MCF 10A (cell line): ENCODE measurements around the gene NTRK2. TPM values are rescaled to one million over a fixed set of nuclear protein-coding genes. Genes with fewer than 3 reads are reported as not detected.

Experiments used
- BruUV-seq: library from RNA; stranded (reverse); fragments of 400-500 nt; replicated peaks from 2 replicates; lab custom pipeline; 2021; lab: Mats Ljungman, UMichigan
- CTCF ChIA-PET: fragments of 300-600 bp; sonication (Branson Sonifier 250); formaldehyde crosslinking; extraction: SDS; loops from one replicate; lab custom pipeline; 2021; ENCODE audit warnings: antibody characterized with exemption, inconsistent platforms; lab: Yijun Ruan, JAX
- POLR2A ChIA-PET: fragments of 300-600, 350-650 bp; sonication (Branson Sonifier 250); formaldehyde crosslinking; extraction: SDS; loops from one replicate; lab custom pipeline; 2020; ENCODE audit warnings: antibody characterized with exemption, inconsistent platforms; lab: Yijun Ruan, JAX
- DNase-seq: peaks from one replicate; pipeline ENCODE4 v3.0.0-alpha.2; 2018; ENCODE audit not compliant: unreplicated experiment
- H3K27ac Mint-ChIP-seq: one replicate; pipeline ENCODE4 v1.8.0; 2022; ENCODE audit warnings: mild to moderate bottlenecking, low read depth, mixed read lengths; ENCODE audit not compliant: unreplicated experiment
- H3K27me3 Mint-ChIP-seq: one replicate; pipeline ENCODE4 v1.8.0; 2022; ENCODE audit warnings: mixed read lengths; ENCODE audit not compliant: insufficient read depth, unreplicated experiment
- H3K36me3 Mint-ChIP-seq: one replicate; pipeline ENCODE4 v1.8.0; 2022; ENCODE audit warnings: mild to moderate bottlenecking, moderate library complexity, mixed read lengths; ENCODE audit not compliant: insufficient read depth, unreplicated experiment
- H3K4me1 Mint-ChIP-seq: one replicate; pipeline ENCODE4 v1.8.0; 2022; ENCODE audit warnings: mixed read lengths; ENCODE audit not compliant: insufficient read depth, unreplicated experiment
- H3K4me3 Mint-ChIP-seq: one replicate; pipeline ENCODE4 v1.8.0; 2022; ENCODE audit warnings: mild to moderate bottlenecking, moderate library complexity, mixed read lengths; ENCODE audit not compliant: unreplicated experiment
- H3K9me3 Mint-ChIP-seq: one replicate; pipeline ENCODE4 v1.8.0; 2022; ENCODE audit warnings: mixed read lengths; ENCODE audit not compliant: unreplicated experiment
- intact Hi-C: fragments of 100-400 bp; cut with micrococcal nuclease; formaldehyde crosslinking; loops from 2 replicates; pipeline ENCODE4 v1.14.1; 2022
- total RNA-seq: library from RNA; stranded (reverse); gene quantifications from 2 replicates; pipeline ENCODE4 v1.2.3, GENCODE V29; 2022
- TF ChIP-seq, protein P1 (sequence below): fragments of 200-600 bp; IDR thresholded peaks from one replicate; pipeline ENCODE4 v1.8.0; 2022; ENCODE audit warnings: antibody characterized with exemption, mild to moderate bottlenecking; ENCODE audit not compliant: unreplicated experiment

NTRK2 gene
- total RNA-seq, 1 experiment from 2014 or later: not detected

DNA sequence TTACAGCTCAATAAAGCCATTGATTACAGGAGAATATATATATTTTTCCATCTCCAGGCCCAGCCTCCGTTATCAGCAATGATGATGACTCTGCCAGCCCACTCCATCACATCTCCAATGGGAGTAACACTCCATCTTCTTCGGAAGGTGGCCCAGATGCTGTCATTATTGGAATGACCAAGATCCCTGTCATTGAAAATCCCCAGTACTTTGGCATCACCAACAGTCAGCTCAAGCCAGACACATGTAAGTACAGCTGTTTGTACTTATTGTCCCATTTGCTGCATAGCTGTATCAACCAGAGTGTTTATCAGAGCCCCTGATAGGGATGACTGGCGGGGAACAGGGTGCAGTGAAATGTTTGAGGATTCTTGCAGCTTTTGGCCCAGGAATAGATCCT is 197.7 kb downstream of the NTRK2 start:
- POLR2A ChIA-PET: no interaction called here
- TF ChIP-seq, protein P1, sequence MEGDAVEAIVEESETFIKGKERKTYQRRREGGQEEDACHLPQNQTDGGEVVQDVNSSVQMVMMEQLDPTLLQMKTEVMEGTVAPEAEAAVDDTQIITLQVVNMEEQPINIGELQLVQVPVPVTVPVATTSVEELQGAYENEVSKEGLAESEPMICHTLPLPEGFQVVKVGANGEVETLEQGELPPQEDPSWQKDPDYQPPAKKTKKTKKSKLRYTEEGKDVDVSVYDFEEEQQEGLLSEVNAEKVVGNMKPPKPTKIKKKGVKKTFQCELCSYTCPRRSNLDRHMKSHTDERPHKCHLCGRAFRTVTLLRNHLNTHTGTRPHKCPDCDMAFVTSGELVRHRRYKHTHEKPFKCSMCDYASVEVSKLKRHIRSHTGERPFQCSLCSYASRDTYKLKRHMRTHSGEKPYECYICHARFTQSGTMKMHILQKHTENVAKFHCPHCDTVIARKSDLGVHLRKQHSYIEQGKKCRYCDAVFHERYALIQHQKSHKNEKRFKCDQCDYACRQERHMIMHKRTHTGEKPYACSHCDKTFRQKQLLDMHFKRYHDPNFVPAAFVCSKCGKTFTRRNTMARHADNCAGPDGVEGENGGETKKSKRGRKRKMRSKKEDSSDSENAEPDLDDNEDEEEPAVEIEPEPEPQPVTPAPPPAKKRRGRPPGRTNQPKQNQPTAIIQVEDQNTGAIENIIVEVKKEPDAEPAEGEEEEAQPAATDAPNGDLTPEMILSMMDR: no peak
- intact Hi-C loops: no loop called here
- H3K27me3 Mint-ChIP-seq: no peaks in the 10 kb centered on the region
- H3K9me3 Mint-ChIP-seq: no peaks in the 10 kb centered on the region
- no peak overlapping the region for H3K27ac Mint-ChIP-seq
- no peak overlapping the region for H3K4me3 Mint-ChIP-seq
- peaks cover 6% of the 10 kb centered on the region for H3K4me1 Mint-ChIP-seq
- BruUV-seq: no TSS peak
- no peaks in the 10 kb centered on the region for H3K36me3 Mint-ChIP-seq
- no peak for DNase-seq
- CTCF ChIA-PET: interaction anchor here (0.6 to 1.0 kb wide), 2 partner anchors 27 to 374 kb away, joined by 3 to 4 read pairs; no protein-coding TSS in a partner anchor

DNA sequence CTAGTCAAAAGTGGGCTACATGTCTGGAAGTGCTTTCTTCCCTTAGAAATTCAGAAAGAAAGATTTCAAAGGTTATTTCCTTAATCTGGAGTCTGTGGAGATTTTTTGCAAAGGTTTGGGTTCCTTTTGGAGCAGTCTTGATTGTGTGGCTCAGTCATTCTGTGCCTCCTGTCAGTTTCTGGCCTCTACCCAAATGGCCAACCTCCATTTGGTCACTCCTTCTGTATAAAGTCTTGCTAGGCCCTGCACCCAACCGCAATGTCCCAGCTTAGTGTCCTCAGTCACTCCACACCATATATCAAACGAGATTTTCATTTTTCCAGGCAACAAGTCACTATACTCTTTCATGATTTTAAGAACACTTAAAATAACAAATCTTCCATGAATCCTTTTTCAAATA is 199.6 kb downstream of the NTRK2 start:
- Mint-ChIP-seq H3K27ac (no peak overlapping the region), H3K4me3 (no peak overlapping the region), H3K9me3 (no peaks in the 10 kb centered on the region), H3K4me1 (no peaks in the 10 kb centered on the region), H3K27me3 (no peaks in the 10 kb centered on the region), H3K36me3 (no peaks in the 10 kb centered on the region)
- CTCF ChIA-PET: interaction anchor here (0.7 to 1.5 kb wide), 3 partner anchors 15 to 85 kb away, joined by 3 read pairs; no protein-coding TSS in a partner anchor
- no peak for DNase-seq
- POLR2A ChIA-PET: no interaction called here
- intact Hi-C loops: no loop called here
- TF ChIP-seq, protein P1: no peak
- no TSS peak for BruUV-seq

DNA sequence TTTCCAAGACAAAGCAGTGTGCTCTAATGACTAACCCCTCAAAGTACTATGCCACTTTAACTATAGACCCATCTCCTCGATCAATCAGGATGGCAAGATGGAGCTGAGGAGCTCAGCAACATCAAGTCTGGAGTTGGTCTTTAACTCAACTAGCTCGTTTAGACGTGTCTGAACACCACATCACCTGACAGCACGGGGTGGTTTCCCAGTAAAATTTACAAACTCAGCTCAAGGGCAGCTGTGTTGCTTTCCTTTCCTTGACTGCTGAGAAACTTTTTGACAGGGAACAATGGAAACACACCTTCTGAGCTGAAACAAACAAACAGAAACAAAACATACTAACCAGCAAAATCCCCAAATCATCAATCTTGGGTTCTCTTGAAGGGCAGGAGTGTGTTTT is 202.5 kb downstream of the NTRK2 start:
- H3K27ac Mint-ChIP-seq: peak overlapping the region; percentile 43
- H3K9me3 Mint-ChIP-seq: no peaks in the 10 kb centered on the region
- H3K36me3 Mint-ChIP-seq: no peaks in the 10 kb centered on the region
- H3K27me3 Mint-ChIP-seq: no peaks in the 10 kb centered on the region
- DNase-seq: no peak
- ChIA-PET POLR2A (interaction anchor here (1.3 to 1.4 kb wide), 2 partner anchors 19 to 20 kb away, joined by 3 to 6 read pairs; no protein-coding TSS in a partner anchor), CTCF (interaction anchor here (0.6 to 0.7 kb wide), 4 partner anchors 18 to 707 kb away, joined by 3 read pairs; no protein-coding TSS in a partner anchor)
- intact Hi-C loops: no loop called here
- BruUV-seq: no TSS peak
- no peak overlapping the region for H3K4me3 Mint-ChIP-seq
- TF ChIP-seq, protein P1: no peak
- H3K4me1 Mint-ChIP-seq: no peaks in the 10 kb centered on the region

DNA sequence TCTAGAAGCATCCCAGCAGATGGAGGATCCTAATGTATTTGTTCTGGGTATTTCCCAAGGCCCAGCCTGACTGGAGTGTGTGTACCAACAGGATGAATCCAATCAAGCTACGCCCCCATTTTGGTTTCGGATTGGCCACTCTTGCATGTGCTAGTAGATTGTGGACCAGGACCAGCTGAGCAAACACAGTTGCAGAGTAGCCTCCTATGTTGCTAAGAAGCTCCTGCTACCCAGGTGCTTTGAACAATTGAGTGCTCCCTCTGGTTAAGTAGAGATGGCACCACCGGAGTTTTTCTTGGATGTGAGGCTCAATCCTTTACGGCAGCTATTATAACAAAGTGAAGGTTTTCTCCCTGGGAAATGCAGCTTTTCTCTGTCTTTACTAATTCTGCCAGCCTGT is 204.5 kb downstream of the NTRK2 start:
- POLR2A ChIA-PET: no interaction called here
- no peak for DNase-seq
- H3K36me3 Mint-ChIP-seq: no peaks in the 10 kb centered on the region
- TF ChIP-seq, protein P1: no peak
- CTCF ChIA-PET: interaction anchor here (0.7 kb wide), 1 partner anchor 32 kb away, joined by 3 read pairs; no protein-coding TSS in a partner anchor
- intact Hi-C loops: no loop called here
- no peaks in the 10 kb centered on the region for H3K9me3 Mint-ChIP-seq
- H3K4me3 Mint-ChIP-seq: no peak overlapping the region
- no peaks in the 10 kb centered on the region for H3K27me3 Mint-ChIP-seq
- H3K4me1 Mint-ChIP-seq: no peaks in the 10 kb centered on the region
- no TSS peak for BruUV-seq
- no peak overlapping the region for H3K27ac Mint-ChIP-seq
